Renal cortex interstitium (tissue), 11 donors: ENCODE measurements around the gene MBOAT2. TPM values are rescaled to one million over a fixed set of nuclear protein-coding genes. Genes with fewer than 3 reads are reported as not detected.

Experiments used
- DNase-seq, 11 donors: peaks; one replicate each; pipeline ENCODE4 v3.0.0-alpha.2; 2013; ENCODE audit warnings: low read depth in 9 of 11, low spot score in 4 of 11; ENCODE audit errors: extremely low read depth in 1 of 11
- polyA plus RNA-seq, 3 donors: library from polyadenylated mRNA; unstranded; fragments of 120-200 nt; gene quantifications; one replicate each; pipeline ENCODE4 v1.2.1, GENCODE V29; 2013; ENCODE audit not compliant: insufficient read length in 3 of 3

MBOAT2 gene
- polyA plus RNA-seq, 3 donors: 57.4 to 72.9 (median 69.2) TPM

DNA sequence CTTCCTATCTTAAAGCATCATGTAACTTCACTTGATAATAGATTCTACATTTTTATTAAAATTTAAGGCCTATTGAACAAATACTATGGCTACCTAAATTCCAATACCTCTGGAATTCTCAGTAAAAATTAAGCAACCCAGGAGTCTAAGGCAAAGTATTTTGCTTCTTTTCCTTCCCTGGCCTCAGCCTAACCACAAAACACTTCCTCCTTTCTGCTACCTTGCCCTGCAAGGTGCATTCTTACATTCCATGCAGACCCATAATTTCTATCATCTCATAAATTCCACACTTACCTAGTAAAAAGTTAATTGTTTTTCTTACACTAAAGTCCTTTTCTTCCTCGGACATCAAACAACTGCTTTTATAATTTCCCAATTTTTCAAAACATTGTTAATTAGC, 3.7 kb downstream of the MBOAT2 start:
- no peak for DNase-seq

DNA sequence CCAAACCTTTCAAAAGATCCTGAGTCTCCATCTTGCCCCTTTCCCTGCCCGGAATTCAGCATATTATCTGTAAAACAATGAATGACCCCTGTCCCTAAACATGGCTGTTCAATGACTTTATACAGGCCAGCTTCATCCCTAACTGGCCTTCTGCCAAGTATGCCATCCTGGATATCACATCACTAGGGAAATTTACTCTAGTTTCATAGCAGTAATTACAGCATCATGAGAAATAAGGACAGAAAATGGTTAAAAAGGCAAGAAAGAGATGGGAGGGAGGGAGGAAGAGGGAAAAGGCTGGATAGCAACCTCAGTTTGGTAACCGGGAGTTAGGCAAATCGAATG, 4.4 kb downstream of the MBOAT2 start:
- DNase-seq: no peak

DNA sequence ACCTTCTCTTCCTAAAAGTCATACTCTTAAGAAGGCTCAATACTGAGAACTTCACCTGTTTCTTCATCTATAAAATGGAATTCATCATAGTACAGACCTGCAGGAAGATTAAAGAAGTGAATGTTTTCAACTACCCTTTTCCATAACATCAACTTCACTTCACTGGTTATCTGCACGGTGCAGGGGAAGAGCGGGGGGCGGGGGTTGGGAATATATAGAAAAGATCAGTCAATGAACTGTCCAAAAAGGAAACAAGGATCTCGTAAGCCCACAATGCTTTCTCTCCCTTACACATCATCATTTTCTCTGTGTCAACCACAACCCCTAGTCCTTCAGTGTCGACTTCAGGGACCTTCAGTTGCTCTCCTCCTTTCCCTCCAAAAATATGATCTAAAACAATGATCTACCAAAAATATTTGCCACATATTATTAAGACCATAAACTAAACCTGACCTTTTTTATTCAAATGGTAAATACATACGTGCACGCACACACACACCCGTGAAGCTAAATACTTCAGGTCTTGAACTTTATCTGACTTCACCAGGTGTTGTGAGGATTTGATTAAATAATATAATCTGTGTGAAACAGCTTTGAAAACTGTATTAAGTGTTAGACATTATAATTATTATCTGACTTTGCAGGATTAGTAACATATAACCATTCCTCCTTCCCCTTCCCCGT, 4.9 kb downstream of the MBOAT2 start:
- no peak for DNase-seq

DNA sequence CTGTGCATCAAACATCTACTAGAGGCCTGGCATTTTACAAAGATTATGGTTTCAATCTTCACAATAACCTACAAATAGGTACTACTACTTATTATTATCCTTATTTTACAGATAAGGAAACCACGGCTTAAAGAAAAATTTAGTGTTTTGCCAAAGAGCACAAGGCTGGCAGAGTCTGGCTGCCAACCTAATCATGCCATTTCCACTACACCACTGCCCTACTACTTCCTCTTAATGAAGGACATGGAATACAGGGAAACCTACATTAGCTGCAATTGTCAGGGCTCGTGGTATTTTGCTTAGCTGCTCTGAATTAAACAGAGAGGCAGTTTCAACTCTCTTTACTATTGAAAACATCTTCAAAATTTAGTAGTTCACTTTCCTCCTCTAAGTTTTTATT, 5.9 kb downstream of the MBOAT2 start:
- no peak for DNase-seq

DNA sequence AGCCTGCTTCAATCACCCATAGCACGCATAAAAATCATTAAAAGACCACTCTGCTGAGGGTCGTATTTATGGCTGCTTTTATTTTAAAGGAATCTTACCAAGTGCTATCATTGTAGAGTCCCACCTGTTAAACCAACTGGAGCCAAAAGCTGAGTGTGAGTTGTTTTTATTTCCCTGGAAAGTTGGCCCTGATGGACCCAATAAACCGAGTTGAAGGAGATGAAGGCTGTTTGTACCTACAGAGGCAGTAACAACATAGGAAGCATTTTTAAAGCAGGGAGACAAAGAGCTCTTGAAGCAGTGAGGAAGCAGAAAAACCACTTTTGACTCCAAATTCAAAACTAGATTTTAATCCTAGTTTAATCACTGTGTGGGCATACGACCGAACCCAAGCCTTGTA, 6.4 kb downstream of the MBOAT2 start:
- no peak for DNase-seq

DNA sequence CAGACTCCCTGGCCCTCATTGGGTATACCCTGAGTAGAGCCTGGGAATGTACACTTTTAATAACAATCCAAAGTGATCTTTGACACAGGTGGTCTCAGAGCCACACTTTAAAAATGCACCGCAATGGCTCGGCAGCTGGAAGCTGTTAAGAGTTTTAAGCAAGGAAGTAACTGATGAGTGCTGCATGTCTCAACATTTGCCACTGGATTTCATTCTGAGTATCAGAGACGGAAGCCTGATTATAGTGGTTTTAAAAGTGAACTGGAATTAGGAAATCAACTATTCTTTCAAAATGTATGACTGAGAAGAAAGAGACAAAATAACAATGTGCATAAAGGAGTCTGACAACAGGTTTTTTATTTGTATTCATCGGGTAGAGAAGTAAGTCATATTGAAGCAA, 7.5 kb downstream of the MBOAT2 start:
- DNase-seq: no peak

DNA sequence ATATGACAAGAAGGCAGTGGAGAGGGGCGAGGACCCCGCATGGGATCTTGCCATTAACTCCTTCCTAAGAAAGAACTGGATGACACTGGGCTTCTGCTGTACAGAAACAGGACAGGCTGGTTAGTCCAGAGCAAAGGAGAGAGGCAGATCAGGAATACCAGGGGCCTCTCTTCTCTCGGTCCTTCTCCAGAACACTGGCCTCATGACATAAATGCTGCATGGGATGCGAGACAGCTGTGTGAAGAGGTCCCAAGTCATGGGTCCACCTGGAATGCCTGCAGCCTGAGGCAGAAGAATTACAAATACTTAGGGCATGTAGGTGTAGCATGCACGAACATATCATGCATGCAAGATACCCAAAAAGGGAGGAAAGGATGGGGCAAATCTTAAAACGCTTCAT, 9.1 kb downstream of the MBOAT2 start:
- no peak for DNase-seq

DNA sequence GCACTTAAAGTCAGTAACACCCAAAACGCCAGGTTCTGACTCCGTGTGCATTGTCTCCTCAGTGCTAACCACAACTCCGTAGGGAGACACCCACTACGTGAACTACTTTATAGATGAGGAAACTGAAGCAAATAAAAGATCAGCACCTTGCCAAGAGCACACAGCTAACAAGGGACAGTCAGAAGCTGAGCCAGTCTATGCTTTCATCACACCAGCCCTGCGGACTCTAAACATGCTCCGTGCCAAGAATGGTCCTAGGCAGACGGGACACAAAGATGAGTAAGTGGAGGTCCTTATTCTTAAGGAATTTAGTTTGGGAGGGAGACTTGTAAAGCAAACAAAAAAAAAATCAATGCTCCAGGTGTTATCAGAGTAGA, 9.6 kb downstream of the MBOAT2 start:
- no peak for DNase-seq

DNA sequence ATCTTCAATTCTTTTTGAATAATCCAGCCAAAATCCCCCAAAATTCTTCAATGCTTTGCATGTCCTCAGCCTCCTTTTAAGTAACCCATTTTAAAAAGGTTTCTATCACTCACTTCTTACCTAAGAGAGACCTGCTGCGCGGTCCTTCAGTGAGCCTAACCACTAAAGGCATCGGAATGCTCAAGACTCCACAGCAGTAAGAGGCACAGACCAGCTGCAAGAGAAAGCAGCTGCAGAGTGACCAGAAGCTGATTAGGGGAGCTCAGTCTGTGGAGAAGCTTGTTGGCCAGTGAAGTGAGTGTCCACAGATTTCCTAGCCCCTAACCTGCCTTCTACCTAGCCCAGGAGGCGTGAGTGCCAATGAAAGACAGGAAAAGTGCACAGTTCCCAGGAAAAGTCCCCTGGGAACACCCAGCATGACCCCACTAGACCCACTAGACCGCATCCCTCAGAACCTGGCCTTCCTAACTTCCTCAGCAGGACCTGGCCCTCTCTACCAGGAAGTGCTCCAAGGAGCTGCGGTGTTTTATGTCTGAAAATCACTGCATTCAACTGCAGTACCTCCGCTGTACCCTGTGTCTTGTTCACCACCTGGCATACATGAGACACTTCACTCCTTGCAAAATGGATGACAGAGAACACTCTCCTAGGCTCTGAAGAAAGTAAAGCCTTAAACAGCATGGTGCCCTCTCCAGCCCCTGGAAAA, 10.1 kb downstream of the MBOAT2 start:
- DNase-seq: no peak

DNA sequence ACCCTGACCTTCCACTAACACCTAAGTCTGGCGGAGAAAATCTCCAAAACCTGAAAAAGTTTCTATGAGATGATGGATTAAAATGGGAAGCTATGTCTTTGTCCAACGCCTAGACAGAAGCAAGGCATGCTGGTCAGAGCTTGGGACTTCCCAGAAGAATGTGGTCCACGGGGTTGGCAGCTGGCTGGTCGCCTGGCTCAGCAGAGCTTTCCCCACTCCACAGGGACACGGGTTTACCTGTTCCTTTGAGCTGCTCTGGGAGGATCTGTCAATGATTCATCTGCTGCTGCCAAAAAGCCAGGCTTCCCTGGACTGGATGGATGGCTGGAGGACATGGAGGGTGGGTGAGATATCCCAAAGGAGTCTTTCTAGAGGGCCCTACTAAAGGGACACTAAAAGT, 10.8 kb downstream of the MBOAT2 start:
- no peak for DNase-seq

DNA sequence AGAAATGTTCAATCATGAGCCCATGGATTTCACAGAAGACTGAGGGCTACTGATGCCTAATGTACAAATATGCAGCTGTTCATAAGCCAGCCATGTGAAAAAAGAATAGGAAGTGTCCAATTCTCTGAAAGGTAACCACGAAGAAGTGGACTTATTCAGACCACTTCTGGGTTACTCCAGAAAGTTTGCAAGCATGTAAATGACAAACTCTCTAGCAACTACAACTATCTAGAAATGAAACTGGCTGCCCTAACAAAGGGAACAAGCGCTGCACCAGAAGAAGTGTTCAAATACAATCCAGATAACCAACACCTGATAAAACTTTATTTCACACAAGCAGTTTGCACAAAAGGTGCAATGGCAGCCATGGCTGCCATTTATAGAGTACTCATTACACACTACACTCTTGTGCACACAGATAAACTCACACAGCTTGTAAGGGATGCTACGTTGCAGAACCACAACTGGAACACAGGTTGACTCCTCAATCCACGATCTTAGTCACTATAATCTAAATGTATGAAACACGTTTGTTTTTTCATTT, 13.9 kb downstream of the MBOAT2 start:
- no peak for DNase-seq

DNA sequence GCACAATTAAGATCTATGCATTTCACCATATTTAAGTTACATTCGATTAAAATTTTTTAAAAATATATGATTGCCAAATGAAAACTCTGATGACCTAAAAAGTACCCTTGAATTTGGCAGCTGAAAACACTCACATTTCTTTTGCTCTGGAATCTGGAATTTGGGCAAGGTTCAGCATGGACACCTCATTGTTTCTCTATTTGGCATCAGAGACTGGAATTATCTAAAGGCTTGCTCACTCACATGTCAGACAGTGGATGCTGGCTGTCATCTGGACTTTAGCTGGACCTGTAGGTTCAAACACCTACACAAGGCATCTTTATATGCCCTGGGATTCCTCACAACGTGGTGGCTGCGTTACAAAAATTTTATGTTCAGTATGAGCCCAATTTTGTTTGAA, 16.1 kb downstream of the MBOAT2 start:
- no peak for DNase-seq

DNA sequence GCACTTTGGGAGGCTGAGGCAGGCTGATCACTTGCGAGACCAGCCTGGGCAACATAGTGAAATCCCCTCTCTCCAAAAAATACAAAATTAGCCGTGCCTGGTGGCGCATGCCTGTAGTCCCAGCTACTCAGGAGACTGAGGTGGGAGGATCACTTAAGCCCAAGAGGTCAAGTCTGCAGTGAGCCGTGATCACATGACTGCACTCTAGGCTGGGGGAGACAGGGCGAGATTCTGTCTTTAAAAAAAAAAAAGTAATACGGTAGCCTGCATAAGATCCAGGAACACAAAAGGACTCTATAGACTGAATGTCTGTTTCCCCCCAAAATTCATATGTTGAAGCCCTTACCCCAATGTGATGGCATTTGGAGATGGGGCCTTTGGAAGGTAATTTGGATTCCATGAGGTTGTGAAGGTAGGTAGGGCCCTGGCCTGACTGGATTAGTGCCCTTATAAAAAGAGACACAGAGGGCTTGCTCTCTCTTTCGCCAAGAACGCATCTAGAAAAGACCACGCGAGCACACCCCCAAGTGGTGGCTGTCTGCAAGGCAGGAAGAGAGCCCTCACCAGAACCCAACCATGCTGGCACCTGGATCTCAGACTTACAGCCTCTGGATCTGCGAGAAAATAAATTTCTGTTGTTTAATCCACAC, 17.0 kb downstream of the MBOAT2 start:
- DNase-seq: no peak

DNA sequence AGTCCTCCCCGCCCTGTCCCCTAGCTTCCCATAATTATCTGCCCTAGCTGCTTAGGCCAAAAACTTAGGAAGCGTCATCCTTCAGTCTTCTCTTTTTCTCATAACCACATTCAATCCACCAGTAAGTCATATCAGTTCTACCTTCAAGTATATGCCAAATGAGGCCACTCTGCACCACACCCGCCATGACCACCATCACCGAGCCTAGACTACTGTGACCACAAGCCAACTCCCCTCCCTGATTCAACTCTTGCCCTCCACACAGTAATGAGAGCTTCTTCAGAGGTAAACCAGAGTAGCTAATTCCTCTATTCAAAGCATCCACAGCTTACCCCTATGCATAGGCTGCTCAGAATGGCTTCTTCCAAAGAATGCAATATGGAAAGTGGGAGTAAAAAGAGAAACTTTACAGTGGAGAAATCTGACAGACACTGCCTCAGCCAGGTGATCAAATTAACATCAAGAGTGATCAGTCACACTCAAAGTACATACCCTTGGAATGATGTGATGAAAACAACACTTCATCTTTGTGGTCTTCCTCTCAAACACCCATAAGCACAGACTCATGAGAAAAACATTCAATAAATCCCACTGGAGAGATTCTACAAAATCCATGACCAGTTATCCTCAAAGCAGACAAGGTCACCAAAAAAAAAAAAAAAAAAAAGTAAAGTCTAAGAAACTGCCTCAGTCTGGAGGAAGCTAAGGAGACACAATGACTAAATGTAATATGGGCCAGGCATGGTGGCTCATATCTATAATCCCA, 17.7 kb downstream of the MBOAT2 start:
- no peak for DNase-seq

DNA sequence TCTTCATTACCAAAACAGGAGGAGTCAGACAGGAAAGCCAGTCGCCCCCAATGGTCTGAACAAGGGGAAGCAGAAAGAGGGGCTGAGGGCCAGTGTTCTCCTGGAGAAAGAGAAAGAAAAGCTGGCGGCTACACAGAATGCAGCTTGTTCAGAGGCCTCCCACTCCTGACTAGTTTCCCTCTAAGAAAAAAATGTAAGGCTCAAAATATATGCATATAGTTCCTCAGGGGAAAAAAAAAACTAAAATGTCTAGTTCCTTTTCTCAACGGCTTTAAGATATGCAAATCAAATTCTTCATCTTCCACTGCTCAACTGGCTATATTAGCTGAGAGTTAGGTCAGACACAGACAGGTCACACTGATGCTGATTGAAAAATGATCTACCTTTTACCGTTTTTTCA, 18.6 kb downstream of the MBOAT2 start:
- no peak for DNase-seq

DNA sequence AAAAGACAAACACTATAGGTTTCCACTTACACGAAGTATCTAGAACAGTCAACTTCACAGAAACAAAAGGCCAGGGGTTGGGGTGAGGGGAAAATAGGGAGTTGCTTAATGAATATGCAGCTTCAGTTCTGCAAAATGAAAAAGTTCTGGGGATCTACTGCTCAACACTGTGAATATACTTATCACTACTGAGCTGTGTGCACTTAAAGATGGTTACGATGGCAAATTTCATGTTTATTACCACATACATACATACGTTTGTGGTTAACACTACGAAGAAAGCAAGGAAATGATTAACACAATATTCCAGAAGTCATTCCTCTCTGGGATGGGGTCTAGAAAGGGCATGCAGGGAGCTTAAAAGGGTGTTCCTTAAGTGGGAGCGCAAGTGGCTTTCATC, 19.3 kb downstream of the MBOAT2 start:
- DNase-seq: no peak

DNA sequence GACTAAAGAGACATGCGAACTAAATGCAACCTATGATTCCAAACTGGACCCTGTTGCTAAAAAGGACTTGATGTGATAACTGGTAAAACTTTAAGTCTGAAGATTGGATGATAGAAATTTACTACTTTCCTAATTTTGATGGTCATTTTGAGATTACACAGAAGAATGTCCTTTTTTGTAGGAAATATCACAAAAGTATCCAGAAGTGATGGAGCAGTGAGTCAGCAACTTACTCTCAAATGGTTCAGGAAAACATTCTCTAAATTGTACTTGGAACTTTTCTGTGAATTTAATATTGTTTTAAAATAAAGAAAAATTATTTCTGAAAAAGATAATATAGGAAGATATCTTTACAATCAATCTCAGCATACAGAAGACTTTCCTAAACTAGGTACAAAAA, 19.9 kb downstream of the MBOAT2 start:
- DNase-seq: no peak

DNA sequence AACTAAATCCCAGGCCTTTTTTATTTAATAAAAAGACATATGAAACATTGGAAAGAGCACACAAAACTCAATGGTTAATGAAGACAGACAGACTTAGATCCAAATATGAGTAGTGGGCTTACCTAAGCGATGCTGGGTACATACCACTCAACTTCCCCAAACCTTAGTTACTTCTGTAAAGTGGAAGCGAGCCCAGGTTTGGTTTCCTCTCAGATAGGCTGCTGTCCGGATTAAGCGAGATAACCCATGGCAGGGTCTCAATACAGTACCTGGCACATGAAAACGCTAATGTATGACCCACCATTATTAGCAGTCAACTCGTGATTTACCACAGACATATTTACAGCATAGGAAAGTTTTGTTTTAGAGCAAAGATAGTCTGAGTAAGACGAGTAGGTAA, 21.6 kb downstream of the MBOAT2 start:
- DNase-seq: no peak

DNA sequence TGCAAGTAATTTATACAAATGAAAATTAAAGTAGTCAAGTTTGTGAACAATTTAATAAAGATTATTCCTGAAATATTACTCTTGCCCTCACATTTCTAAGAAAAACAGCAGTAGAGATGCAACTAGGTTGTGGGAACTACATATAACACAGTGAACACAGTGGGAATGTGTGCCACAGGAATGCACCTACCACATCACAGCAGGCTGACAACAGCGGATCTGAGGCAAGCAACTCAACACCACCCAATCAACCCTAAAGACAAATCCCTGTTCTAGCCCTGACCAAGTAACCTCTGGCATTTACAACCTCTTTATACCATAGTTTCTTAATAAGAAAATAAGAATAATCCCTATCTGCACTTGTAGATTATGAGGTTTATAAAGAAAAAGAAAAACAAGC, 23.4 kb downstream of the MBOAT2 start:
- DNase-seq: no peak

DNA sequence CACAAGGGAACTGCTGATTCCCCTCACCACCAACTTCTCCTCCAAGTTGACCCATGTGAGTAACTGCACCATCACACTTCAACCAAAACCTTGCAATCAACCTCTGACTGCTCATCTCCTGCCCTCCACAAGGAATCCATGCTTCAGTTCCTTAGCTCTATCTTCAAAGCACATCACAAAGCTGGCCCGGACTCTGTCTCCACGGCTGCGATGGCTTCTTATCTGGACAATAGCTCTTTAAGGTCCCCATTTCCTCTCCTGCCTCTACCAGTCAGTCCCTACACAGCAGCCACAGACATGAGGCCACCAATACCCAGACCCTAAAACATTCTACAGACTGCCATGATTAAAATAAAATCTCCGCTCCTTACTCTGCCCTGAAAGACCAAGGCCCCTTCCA, 25.7 kb downstream of the MBOAT2 start:
- no peak for DNase-seq
